Uterus (tissue), 4 donors: ENCODE data around the gene ACTR6. TPM values are rescaled to one million over a fixed set of nuclear protein-coding genes. Genes with fewer than 3 reads are reported as not detected.
"Not testable (repeated sequence)": the region's sequence is repeated elsewhere in the genome, so short reads cannot be mapped to it uniquely, and the experiment has no call there.

Source experiments
- DNase-seq, 2 donors: peaks; one replicate each; pipeline ENCODE4 v3.0.0-alpha.2; 2019 to 2020
- H3K27ac ChIP-seq, 2 donors: fragments of 200-600 bp; sonication (generic); 1 replicate in 1 of 2; 2 replicates in 1 of 2; pipeline ENCODE4 v1.5.1; 2016 to 2018
- H3K27me3 ChIP-seq, 2 donors: fragments of 200-600 bp; sonication (generic); one replicate each; pipeline ENCODE4 v1.5.1; 2018 to 2019; ENCODE audit warnings: control low read depth in 1 of 2
- H3K36me3 ChIP-seq, 2 donors: fragments of 200-600 bp; sonication (generic); one replicate each; pipeline ENCODE4 v1.5.1; 2019; ENCODE audit warnings: control low read depth in 1 of 2
- H3K4me1 ChIP-seq, 2 donors: fragments of 200-600 bp; sonication (generic); one replicate each; pipeline ENCODE4 v1.5.1; 2018 to 2019; ENCODE audit warnings: control low read depth in 1 of 2
- H3K4me3 ChIP-seq, 2 donors: fragments of 200-600 bp; sonication (generic); 1 replicate in 1 of 2; 2 replicates in 1 of 2; pipeline ENCODE4 v1.5.1; 2018 to 2019; ENCODE audit warnings: mild to moderate bottlenecking in 1 of 2
- H3K9me3 ChIP-seq, 2 donors: fragments of 200-600 bp; sonication (generic); one replicate each; pipeline ENCODE4 v1.5.1; 2019; ENCODE audit warnings: control low read depth in 1 of 2
- CTCF ChIP-seq, 4 experiments: fragments of 200-600 bp in 2 of 4; fragments of 450-650 bp in 2 of 4; sonication (generic) in 2 of 4; IDR thresholded peaks; one replicate each; pipeline ENCODE4 v1.5.1; 2016 to 2019; ENCODE audit warnings: antibody characterized with exemption in 4 of 4, mild to moderate bottlenecking in 2 of 4, moderate library complexity in 1 of 4
- POLR2A ChIP-seq, 2 donors: fragments of 450-650 bp; IDR thresholded peaks; one replicate each; pipeline ENCODE4 v1.6.1; 2016; ENCODE audit warnings: antibody characterized with exemption in 2 of 2, mild to moderate bottlenecking in 1 of 2, moderate library complexity in 1 of 2
- intact Hi-C: fragments of 100-400 bp; cut with DNase I; formaldehyde crosslinking; loops from one replicate; pipeline ENCODE4 v1.15.1; 2023; ENCODE audit warnings: low total_unique reads
- total RNA-seq, 4 donors: library from RNA; depleted of rRNA in 3 of 4; stranded (reverse); fragments of >200 nt in 3 of 4; gene quantifications; one replicate each; pipeline versions ENCODE4 v1.1.0 to v1.2.4, GENCODE V29; 2014 to 2023
- donor health status: DM: yes; HTN: yes; CAD: no.

Gene ACTR6
- total RNA-seq, 4 donors from 2014 or later, result 13.8 to 131 (median 34.8) TPM

- Histone ChIP-seq H3K9me3 (no peaks in the 10 kb centered on the region), H3K36me3 (no peaks in the 10 kb centered on the region), H3K27me3 (no peaks in the 10 kb centered on the region), H3K27ac (no peak overlapping the region), H3K4me3 (no peak overlapping the region), H3K4me1 (no peaks in the 10 kb centered on the region)
- no peak for DNase-seq
- TF ChIP-seq POLR2A (IDR thresholded peaks at IDR 0.05) (no peak), CTCF (IDR thresholded peaks at IDR 0.05) (no peak)
- intact Hi-C loops, result no loop called here
These were observed 57.5 kb downstream of the ACTR6 start for GRCh38 chr12:100258127-100258526.

- intact Hi-C loops, result no loop called here
- no peak for DNase-seq
These were observed 62.5 kb downstream of the ACTR6 start for GRCh38 chr12:100263131-100263530.

GRCh38 chr12:100265107-100265506, 64.5 kb downstream of the ACTR6 start:
- DNase-seq, H3K4me1 ChIP-seq, H3K27me3 ChIP-seq, H3K9me3 ChIP-seq, H3K27ac ChIP-seq, H3K4me3 ChIP-seq, intact Hi-C loops, H3K36me3 ChIP-seq: not testable (repeated sequence)

More at GRCh38 chr12:100263131-100263530, 62.5 kb downstream of the ACTR6 start:
- H3K27ac ChIP-seq, result no peak overlapping the region
- no peaks in the 10 kb centered on the region for H3K9me3 ChIP-seq
- no peaks in the 10 kb centered on the region for H3K27me3 ChIP-seq
- TF ChIP-seq POLR2A (IDR thresholded peaks at IDR 0.05), result no peak
- no peak for TF ChIP-seq CTCF (IDR thresholded peaks at IDR 0.05)
- no peak overlapping the region for H3K4me3 ChIP-seq
- H3K4me1 ChIP-seq, result no peaks in the 10 kb centered on the region
- H3K36me3 ChIP-seq, result no peaks in the 10 kb centered on the region

- H3K27me3 ChIP-seq, result no peaks in the 10 kb centered on the region
- no peaks in the 10 kb centered on the region for H3K36me3 ChIP-seq
- H3K27ac ChIP-seq, result peak overlapping the region; percentile 95
- intact Hi-C loops, result no loop called here
- no peak for DNase-seq
- H3K4me3 ChIP-seq, result peak overlapping the region; percentile 59 to 93
- H3K9me3 ChIP-seq, result no peaks in the 10 kb centered on the region
- TF ChIP-seq POLR2A (IDR thresholded peaks at IDR 0.05), result no peak
- TF ChIP-seq CTCF (IDR thresholded peaks at IDR 0.05), result no peak
- H3K4me1 ChIP-seq, result no peaks in the 10 kb centered on the region
These were observed 65.3 kb downstream of the ACTR6 start for GRCh38 chr12:100265732-100266584.

- Histone ChIP-seq H3K36me3 (no peaks in the 10 kb centered on the region), H3K4me3 (peak overlapping the region; percentile 59 to 93), H3K9me3 (no peaks in the 10 kb centered on the region), H3K4me1 (no peaks in the 10 kb centered on the region), H3K27ac (peak overlapping the region; percentile 95), H3K27me3 (no peaks in the 10 kb centered on the region)
- intact Hi-C loops, result no loop called here
- no peak for TF ChIP-seq POLR2A (IDR thresholded peaks at IDR 0.05)
- DNase-seq, result peak in 1 of 2 donors; percentile 94
These were observed 65.9 kb downstream of the ACTR6 start for GRCh38 chr12:100266585-100266834.

GRCh38 chr12:100266835-100267602, 66.4 kb downstream of the ACTR6 start, which contains the start of the genes DEPDC4 and SCYL2:
TSS of gene DEPDC4 (minus strand) at chr12:100267079. CDS start at chr12:100267076, 3 bp downstream.
TSS of gene SCYL2 (plus strand) at chr12:100267177. CDS start at chr12:100282971, 15,794 bp downstream.
- Histone ChIP-seq H3K36me3 (no peaks in the 10 kb centered on the region), H3K27me3 (no peaks in the 10 kb centered on the region), H3K9me3 (no peaks in the 10 kb centered on the region), H3K27ac (peak within 1 kb of the TSS; percentile 95), H3K4me1 (no peaks in the 10 kb centered on the region), H3K4me3 (peak within 1 kb of the TSS; percentile 59 to 93)
- intact Hi-C loops, result no loop called here
- peak; percentile 56 to 73 for TF ChIP-seq POLR2A (IDR thresholded peaks at IDR 0.05)
- peak in 1 of 4 experiments; percentile 5 for TF ChIP-seq CTCF (IDR thresholded peaks at IDR 0.05)
- DNase-seq, result peak; percentile 95 to 97
